BJ (cell line): ENCODE results near the gene SWAP70. TPM values are rescaled to one million over a fixed set of nuclear protein-coding genes. Genes with fewer than 3 reads are reported as not detected.

Experiments
- CTCF ChIA-PET: fragments of 350-600 bp; formaldehyde crosslinking; extraction: SDS; loops from one replicate; lab custom pipeline; 2021; ENCODE audit warnings: antibody characterized with exemption, inconsistent platforms; lab: Yijun Ruan, JAX
- POLR2A ChIA-PET: fragments of 300-600 bp; sonication (Branson Sonifier 250); formaldehyde crosslinking; extraction: SDS; loops from one replicate; lab custom pipeline; 2021; ENCODE audit warnings: antibody characterized with exemption; lab: Charles Lee
- DNase-seq: peaks from one replicate; pipeline ENCODE4 v3.0.0-alpha.2; 2011; ENCODE audit warnings: low read depth
- H3K27me3 ChIP-seq: 2 replicates; pipeline ENCODE4 v1.6.0; 2011; ENCODE audit warnings: low read length; ENCODE audit not compliant: control insufficient read depth, insufficient read depth
- H3K36me3 ChIP-seq: 2 replicates; pipeline ENCODE4 v1.5.1; 2011; ENCODE audit warnings: low read length; ENCODE audit not compliant: control insufficient read depth, insufficient read depth
- H3K4me3 ChIP-seq: 2 replicates; pipeline ENCODE4 v1.5.1; 2011; ENCODE audit warnings: low read depth, mild to moderate bottlenecking, control low read depth, low read length
- polyA plus RNA-seq: library from polyadenylated mRNA; depleted of rRNA; stranded (reverse); fragments of >200 nt; gene quantifications from 2 replicates; pipeline ENCODE4 v1.2.3, GENCODE V29; 2011
- TF ChIP-seq, protein P1 (sequence below): IDR thresholded peaks from 2 replicates; pipeline ENCODE4 v1.5.1; 2011; ENCODE audit warnings: low read depth, mild to moderate bottlenecking, control low read depth, inconsistent platforms, low read length, moderate library complexity; ENCODE audit not compliant: insufficient read depth

The SWAP70 gene
- polyA plus RNA-seq, 1 experiment, result 16.6 TPM

DNA sequence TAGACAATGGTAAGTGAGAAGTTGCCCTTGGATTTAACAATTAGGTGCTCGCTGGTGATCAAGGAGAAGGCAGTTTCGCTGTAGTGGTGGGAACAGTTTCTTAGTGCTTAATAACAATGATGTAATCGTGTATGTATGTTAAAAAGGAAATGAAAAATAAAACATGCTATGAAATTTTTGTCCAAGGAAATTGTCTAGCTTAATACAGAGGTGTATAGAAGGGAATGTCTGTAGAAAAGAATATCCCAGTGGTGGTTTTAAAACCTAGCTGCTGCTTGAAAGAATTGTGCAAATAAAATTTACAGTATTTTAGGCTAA is 53.1 kb downstream of the SWAP70 start:
- TF ChIP-seq, protein P1, sequence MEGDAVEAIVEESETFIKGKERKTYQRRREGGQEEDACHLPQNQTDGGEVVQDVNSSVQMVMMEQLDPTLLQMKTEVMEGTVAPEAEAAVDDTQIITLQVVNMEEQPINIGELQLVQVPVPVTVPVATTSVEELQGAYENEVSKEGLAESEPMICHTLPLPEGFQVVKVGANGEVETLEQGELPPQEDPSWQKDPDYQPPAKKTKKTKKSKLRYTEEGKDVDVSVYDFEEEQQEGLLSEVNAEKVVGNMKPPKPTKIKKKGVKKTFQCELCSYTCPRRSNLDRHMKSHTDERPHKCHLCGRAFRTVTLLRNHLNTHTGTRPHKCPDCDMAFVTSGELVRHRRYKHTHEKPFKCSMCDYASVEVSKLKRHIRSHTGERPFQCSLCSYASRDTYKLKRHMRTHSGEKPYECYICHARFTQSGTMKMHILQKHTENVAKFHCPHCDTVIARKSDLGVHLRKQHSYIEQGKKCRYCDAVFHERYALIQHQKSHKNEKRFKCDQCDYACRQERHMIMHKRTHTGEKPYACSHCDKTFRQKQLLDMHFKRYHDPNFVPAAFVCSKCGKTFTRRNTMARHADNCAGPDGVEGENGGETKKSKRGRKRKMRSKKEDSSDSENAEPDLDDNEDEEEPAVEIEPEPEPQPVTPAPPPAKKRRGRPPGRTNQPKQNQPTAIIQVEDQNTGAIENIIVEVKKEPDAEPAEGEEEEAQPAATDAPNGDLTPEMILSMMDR, result no peak
- DNase-seq, result no peak
- no peak overlapping the region for H3K4me3 ChIP-seq
- peaks cover 7% of the 10 kb centered on the region for H3K36me3 ChIP-seq
- ChIA-PET POLR2A (interaction anchor here (0.6 kb wide), 1 partner anchor 66 kb away, joined by 5 read pairs; no protein-coding TSS in a partner anchor), CTCF (interaction anchor here (0.6 to 2.7 kb wide), 2 partner anchors 10 to 189 kb away, joined by 4 to 11 read pairs; no protein-coding TSS in a partner anchor)
- H3K27me3 ChIP-seq, result no peaks in the 10 kb centered on the region

DNA sequence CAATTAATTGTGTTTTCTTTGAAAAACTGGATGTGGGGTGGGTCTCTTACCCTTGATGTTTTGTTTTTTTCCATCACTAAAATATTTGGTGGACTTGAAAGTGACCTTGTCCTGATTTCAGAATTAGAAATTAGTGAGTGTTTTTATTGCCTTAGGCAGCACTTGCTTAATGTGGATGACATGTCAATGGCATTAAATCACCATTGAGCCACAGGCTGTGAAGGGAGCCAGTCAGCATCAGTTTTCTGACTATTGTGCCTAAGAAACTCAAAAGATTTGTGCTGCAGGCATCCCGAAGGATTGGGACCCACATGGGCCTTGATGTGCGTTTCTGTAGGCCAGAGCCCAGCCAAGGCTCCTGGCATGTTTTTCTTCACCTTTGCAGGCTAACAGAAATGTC is 53.8 kb downstream of the SWAP70 start:
- no peak for DNase-seq
- CTCF ChIA-PET, result interaction anchor here (0.6 to 2.7 kb wide), 2 partner anchors 9 to 190 kb away, joined by 4 to 11 read pairs; no protein-coding TSS in a partner anchor
- peaks cover 7% of the 10 kb centered on the region for H3K36me3 ChIP-seq

DNA sequence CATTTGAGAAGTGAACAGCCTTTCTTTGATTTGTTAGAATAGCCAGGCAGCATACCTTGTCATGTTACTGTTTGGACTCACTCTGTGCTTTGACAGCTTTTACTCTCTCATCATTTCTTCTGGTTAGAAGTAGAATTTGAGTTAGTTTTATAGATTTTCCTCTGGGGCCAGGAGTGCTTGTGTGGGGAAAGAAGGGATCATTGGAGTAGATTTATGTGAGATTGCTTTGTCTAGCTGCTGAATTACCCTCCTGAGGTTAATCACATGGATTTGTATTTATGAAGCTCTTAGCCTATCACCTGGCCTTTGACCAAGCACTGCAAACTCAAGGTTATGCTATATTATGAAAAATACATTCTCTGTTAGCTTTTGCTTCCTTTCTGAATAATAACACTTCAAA is 54.3 kb downstream of the SWAP70 start:
- DNase-seq, result no peak
- peaks cover 6% of the 10 kb centered on the region for H3K36me3 ChIP-seq
- CTCF ChIA-PET, result interaction anchor here (2.7 kb wide), 1 partner anchor 9 kb away, joined by 11 read pairs; no protein-coding TSS in a partner anchor
- H3K4me3 ChIP-seq, result no peak overlapping the region
- TF ChIP-seq, protein P1, result no peak
- no peaks in the 10 kb centered on the region for H3K27me3 ChIP-seq
- POLR2A ChIA-PET, result interaction anchor here (0.6 kb wide), 1 partner anchor 51 kb away, joined by 7 read pairs; no protein-coding TSS in a partner anchor

More for the DNA sequence above, 53.8 kb downstream of the SWAP70 start:
- Histone ChIP-seq H3K4me3 (no peak overlapping the region), H3K27me3 (no peaks in the 10 kb centered on the region)
- TF ChIP-seq, protein P1, result no peak
- POLR2A ChIA-PET, result interaction anchor here (0.6 kb wide), 1 partner anchor 67 kb away, joined by 5 read pairs; no protein-coding TSS in a partner anchor

DNA sequence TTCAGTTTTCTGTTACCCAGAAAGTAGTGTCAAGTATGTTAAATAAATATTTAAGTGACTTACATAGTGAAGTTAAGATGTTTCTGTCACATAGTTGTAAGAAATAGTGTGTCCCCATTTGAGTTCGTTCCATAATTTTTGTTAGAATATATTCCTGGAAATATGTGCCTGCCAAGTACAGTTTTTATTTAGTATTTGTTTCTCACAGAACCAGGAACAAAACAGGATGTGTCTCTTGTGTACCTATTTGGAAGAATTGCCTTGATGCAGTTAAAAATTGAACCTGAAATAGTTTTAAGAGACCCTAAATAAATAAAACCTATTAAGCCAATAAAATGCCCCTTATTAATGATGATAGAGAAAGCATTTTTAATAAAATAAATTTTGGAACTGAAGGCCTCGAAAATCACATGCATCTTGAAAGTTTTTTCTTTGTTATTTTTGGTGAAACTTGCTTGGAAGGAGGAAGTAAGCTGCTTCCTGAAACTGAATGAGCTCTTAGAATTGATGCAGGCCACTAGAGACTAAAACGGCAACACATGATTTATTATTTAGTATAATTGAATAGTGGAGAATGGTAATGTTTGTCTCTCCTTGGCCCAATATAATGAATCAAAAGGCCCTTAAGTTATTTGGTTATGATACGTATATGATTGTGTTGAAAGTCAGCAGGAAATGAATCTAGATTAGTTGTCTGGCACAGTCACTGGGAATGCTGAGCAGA is 55.9 kb downstream of the SWAP70 start:
- POLR2A ChIA-PET, result interaction anchor here (0.6 kb wide), 1 partner anchor 63 kb away, joined by 3 read pairs; no protein-coding TSS in a partner anchor
- CTCF ChIA-PET, result interaction anchor here (0.6 to 1.2 kb wide), 2 partner anchors 28 to 96 kb away, joined by 3 to 4 read pairs; no protein-coding TSS in a partner anchor
- no peak for DNase-seq
- Histone ChIP-seq H3K27me3 (no peaks in the 10 kb centered on the region), H3K36me3 (peaks cover 6% of the 10 kb centered on the region), H3K4me3 (no peak overlapping the region)
- TF ChIP-seq, protein P1, result no peak

DNA sequence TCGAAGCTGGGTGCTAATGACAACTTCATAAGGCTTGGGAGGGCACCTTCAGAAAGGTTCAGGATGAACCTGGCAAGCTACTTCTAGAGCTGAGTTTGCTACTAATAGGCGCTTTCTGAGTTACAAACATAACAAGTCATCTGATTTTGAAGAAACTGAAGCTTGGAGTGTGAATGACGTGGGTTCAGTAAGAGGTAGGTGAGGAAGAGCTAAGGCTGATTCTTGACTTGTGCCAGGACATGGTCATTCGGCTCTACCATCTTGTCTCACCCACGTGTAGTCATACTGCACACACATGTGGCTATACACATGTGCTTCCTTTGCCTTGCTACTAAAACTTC is 56.4 kb downstream of the SWAP70 start:
- POLR2A ChIA-PET, result no interaction called here
- H3K4me3 ChIP-seq, result no peak overlapping the region
- H3K36me3 ChIP-seq, result peaks cover 5% of the 10 kb centered on the region
- CTCF ChIA-PET, result interaction anchor here (1.2 kb wide), 1 partner anchor 28 kb away, joined by 3 read pairs; no protein-coding TSS in a partner anchor
- H3K27me3 ChIP-seq, result no peaks in the 10 kb centered on the region
- DNase-seq, result no peak
- TF ChIP-seq, protein P1, result no peak
